HG02943 (cell line): ENCODE results near the gene LCN6.

Source experiments
- ATAC-seq: cut with Tn5 transposase; IDR thresholded peaks from one replicate; pipeline ENCODE4 v1.9.1; 2021; ENCODE audit warnings: mild to moderate bottlenecking, low read depth, moderate library complexity; ENCODE audit not compliant: unreplicated experiment

LCN6 gene

GRCh38 chr9:136728080-136728547 is 20.2 kb downstream of the LCN6 start:
- peak; percentile 55 for ATAC-seq

DNA sequence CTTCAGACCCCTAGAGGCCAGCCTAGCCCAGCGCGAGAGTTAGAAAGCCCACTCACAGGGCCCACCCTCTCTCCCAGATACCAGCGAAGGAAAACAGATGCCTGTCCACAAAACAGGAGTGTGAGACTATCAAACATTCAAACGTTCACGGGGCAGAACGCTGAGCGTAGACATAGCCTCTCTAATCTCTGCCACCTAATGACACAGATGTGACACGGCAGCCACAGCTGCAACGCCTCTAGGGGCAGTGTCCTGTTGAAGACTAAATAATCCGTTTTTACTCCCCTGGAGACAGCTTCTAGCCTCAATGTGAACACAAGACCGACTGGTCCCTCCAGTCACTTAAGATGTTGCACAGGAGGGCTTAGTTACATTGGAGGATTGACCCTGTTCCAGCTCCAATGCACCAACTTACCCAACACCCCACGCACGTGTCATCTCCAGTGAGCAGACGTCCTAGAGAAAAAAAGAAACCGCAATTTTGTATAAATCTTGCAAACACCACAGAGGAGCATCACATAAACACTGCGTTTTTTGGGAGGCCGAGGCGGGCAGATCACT is 21.6 kb downstream of the LCN6 start:
- ATAC-seq = no peak

GRCh38 chr9:136726118-136726517 is 22.2 kb downstream of the LCN6 start:
- ATAC-seq = no peak

- ATAC-seq = no peak
Observed at GRCh38 chr9:136725612-136726011, 22.7 kb downstream of the LCN6 start.

- no peak for ATAC-seq
Observed at GRCh38 chr9:136724772-136725171, 23.6 kb downstream of the LCN6 start.

- no peak for ATAC-seq
Observed at GRCh38 chr9:136723989-136724388, 24.3 kb downstream of the LCN6 start.

DNA sequence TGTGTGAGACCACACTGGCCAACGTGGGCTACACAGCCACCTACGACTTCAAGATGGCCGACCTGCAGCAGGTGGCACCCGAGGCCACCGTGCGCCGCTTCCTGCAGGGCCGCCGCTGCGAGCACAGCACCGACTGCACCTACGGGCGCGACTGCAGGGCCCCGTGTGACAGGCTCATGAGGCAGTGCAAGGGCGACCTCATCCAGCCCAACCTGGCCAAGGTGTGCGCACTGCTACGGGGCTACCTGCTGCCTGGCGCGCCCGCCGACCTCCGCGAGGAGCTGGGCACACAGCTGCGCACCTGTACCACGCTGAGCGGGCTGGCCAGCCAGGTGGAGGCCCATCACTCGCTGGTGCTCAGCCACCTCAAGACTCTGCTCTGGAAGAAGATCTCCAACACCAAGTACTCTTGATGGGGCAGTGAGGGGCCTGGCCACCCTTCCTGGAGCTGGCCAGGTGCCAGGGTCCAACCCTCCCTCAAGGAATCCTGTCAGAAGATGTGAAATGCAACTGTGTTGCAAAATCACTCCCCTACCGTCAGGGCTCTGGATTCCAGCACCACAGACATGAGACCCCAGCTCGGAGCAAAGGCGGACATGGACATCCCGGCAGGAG is 24.9 kb downstream of the LCN6 start:
- no peak for ATAC-seq

DNA sequence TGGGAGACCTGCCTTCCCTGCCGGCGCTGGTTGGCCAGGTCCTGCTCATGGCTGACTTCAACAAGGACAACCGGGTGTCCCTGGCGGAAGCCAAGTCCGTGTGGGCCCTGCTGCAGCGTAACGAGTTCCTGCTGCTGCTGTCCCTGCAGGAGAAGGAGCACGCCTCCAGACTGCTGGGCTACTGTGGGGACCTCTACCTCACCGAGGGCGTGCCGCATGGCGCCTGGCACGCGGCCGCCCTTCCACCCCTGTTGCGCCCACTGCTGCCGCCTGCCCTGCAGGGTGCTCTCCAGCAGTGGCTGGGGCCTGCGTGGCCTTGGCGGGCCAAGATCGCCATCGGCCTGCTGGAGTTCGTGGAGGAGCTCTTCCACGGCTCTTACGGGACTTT is 25.4 kb downstream of the LCN6 start:
- no peak for ATAC-seq

DNA sequence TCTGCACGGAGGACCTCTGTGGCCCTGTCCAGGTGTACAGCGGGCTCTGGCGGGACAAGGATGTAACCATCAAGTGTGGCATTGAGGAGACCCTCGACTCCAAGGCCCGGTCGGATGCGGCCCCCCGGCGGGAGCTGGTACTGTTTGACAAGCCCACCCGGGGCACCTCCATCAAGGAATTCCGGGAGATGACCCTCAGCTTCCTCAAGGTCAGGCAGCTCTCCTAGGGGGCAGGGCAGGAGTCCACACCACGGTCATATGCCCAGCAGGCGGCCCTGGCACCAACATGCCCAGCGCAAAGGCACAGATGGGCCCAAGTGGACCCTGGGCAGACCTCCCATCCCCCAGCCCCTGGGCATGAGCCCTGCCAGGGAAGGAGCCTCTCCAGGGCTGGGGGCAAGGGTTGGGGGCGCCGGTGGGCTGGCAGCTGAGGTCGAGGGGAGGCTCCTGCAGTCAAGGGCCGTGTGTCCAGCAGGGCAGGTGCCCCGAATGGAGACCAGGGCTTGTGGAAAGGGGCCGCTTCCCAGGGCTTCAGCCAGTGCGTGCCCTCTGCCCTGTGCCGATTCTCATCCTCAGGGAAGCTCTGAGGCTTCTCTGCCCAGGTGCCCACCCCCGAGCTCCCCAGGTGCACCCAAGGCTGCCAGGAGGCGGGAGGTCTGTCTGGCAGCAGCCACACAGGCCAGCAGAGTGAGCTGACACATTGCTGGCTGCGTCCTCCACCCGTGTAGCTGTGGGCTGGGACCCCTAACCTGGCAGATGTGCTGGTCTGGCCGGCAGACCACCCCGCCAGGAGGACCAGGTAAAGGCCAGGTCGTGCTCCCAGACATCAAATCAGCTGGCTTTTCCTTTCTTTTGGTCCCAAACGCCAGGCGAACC is 26.0 kb downstream of the LCN6 start:
- no peak for ATAC-seq

DNA sequence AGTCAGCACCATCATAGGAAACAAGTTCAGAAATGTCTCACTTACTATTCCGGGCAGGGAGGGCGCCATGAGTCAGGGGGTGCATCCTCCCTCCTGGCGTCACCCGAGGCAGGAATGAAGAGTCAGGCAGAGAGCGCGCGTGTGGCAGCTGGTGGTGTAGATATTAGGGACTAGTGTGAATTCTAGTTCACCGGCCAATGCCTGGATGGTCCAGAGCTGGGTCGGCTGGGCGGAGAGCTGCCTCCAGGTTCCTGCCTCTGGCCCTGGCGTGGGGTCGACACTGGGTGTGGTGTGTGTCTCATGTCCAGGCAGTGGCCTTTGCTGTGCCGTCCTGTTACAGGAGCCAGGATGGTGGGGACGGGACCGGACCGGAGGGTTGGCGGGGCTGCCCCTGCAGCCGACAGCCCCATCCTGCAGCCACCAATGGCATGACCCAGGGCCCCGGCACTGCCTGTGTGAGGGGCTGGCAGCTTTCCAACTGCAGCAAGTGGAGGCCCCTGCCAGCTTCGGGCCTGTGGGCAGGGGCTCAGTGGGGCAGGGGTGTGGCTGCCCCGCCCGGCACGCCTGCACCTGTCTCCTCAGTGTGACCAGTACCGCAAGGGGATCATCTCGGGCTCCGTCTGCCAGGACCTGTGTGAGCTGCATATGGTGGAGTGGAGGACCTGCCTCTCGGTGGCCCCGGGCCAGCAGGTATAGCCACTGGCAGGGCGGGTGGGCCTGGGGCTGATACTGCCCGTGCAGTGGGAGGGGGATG is 26.8 kb downstream of the LCN6 start:
- no peak for ATAC-seq

- ATAC-seq = no peak
Observed at GRCh38 chr9:136720898-136721338, 27.4 kb downstream of the LCN6 start.

- no peak for ATAC-seq
Observed at GRCh38 chr9:136720251-136720897, 28.0 kb downstream of the LCN6 start.

- ATAC-seq = no peak
Observed at GRCh38 chr9:136719195-136719880, 29.0 kb downstream of the LCN6 start.

- ATAC-seq = no peak
Observed at GRCh38 chr9:136718345-136719194, 29.8 kb downstream of the LCN6 start.

- no peak for ATAC-seq
Observed at GRCh38 chr9:136717399-136717798, 30.9 kb downstream of the LCN6 start.

GRCh38 chr9:136714893-136715274 is 33.4 kb downstream of the LCN6 start:
- no peak for ATAC-seq

- ATAC-seq = no peak
Observed at GRCh38 chr9:136714096-136714892, 34.0 kb downstream of the LCN6 start.

DNA sequence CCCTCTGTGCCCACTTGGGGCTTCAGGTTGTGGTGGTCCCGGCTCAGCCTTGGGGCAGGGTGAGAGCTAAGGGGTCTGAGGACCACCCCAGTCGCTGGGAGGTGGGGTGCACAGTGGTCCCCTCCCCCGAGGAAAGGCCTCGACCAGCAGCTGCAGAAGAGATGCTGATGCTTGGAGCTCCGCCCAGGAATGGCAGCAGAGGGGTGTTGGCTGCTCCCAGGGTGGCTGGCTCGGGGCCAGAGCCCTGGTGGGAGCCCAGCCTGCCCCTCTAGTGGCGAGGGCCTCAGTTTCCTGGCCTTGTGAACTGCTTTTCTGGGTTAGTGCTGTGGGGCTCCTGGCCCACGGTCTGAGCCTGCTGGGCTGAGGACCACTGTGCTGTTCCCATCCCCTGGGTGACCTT is 34.8 kb downstream of the LCN6 start:
- no peak for ATAC-seq
